GM10248 (cell line): ENCODE results near the gene METTL25.

ENCODE experiments used
- CTCF ChIA-PET: fragments of 300-600 bp; sonication (Branson Sonifier 250); formaldehyde crosslinking; extraction: SDS; loops from one replicate; lab custom pipeline; 2021; ENCODE audit warnings: antibody characterized with exemption; lab: Yijun Ruan, JAX
- POLR2A ChIA-PET: fragments of 350-650 bp; sonication (Branson Sonifier 250); formaldehyde crosslinking; extraction: SDS; loops from one replicate; lab custom pipeline; 2020; ENCODE audit warnings: antibody characterized with exemption; lab: Yijun Ruan, JAX
- DNase-seq: peaks from one replicate; pipeline ENCODE4 v3.0.0; 2012; ENCODE audit errors: extremely low spot score
- CTCF ChIP-seq: IDR thresholded peaks from 2 replicates; pipeline ENCODE4 v1.5.1; 2012; ENCODE audit warnings: mild to moderate bottlenecking, low read depth; ENCODE audit errors: extremely low read depth, missing control alignments, control extremely low read depth

METTL25 gene

GRCh38 chr12:82504409-82504808 lies 146.1 kb downstream of the METTL25 start:
- DNase-seq, result no peak
- no peak for TF ChIP-seq CTCF
- CTCF ChIA-PET, result no interaction called here
- POLR2A ChIA-PET, result no interaction called here

- CTCF ChIA-PET, result no interaction called here
- DNase-seq, result no peak
- POLR2A ChIA-PET, result no interaction called here
- TF ChIP-seq CTCF, result no peak
Observed at GRCh38 chr12:82505150-82505549, 146.8 kb downstream of the METTL25 start.

- ChIA-PET CTCF (no interaction called here), POLR2A (no interaction called here)
- DNase-seq, result no peak
- no peak for TF ChIP-seq CTCF
Observed at GRCh38 chr12:82507686-82508085, 149.4 kb downstream of the METTL25 start.

GRCh38 chr12:82510386-82510785 lies 152.1 kb downstream of the METTL25 start:
- no peak for TF ChIP-seq CTCF
- ChIA-PET CTCF (no interaction called here), POLR2A (no interaction called here)
- DNase-seq, result no peak

GRCh38 chr12:82514880-82515279 lies 156.6 kb downstream of the METTL25 start:
- ChIA-PET POLR2A (no interaction called here), CTCF (no interaction called here)
- DNase-seq, result no peak
- TF ChIP-seq CTCF, result no peak

GRCh38 chr12:82515652-82516051 lies 157.3 kb downstream of the METTL25 start:
- TF ChIP-seq CTCF, result no peak
- ChIA-PET POLR2A (no interaction called here), CTCF (interaction anchor here (1.3 to 1.6 kb wide), 3 partner anchors 10 to 874 kb away, joined by 3 to 7 read pairs (median 4); no protein-coding TSS in a partner anchor)
- DNase-seq, result no peak
